GM12873 (cell line): ENCODE results near the gene NSMCE4A.

Experiments used
- TF ChIP-seq, protein P1 (sequence below): IDR thresholded peaks from 2 replicates; pipeline ENCODE4 v1.5.1; 2012; ENCODE audit warnings: low read depth, mild to moderate bottlenecking, moderate library complexity, low read length, control low read depth; ENCODE audit not compliant: insufficient read depth; ENCODE audit errors: missing control alignments

Gene NSMCE4A

DNA sequence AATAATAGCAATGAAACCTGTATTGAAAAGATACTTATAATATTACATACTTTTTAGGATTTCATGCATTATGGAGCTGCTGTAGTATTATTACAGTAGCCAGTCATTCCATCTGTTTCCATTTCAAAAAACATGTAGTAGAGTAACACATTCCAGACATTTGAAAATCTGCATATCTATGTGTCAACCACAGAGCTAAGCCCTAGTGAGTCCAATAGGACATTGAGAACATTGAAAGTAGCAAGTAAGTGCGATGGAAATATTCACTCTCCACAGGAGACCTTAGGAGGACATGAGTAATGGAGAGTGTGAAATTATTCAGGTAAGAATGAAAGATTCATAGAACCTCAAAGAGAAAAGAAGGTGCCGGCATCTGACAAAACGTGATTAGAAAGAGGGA, 15.3 kb downstream of the NSMCE4A start:
- TF ChIP-seq, protein P1, sequence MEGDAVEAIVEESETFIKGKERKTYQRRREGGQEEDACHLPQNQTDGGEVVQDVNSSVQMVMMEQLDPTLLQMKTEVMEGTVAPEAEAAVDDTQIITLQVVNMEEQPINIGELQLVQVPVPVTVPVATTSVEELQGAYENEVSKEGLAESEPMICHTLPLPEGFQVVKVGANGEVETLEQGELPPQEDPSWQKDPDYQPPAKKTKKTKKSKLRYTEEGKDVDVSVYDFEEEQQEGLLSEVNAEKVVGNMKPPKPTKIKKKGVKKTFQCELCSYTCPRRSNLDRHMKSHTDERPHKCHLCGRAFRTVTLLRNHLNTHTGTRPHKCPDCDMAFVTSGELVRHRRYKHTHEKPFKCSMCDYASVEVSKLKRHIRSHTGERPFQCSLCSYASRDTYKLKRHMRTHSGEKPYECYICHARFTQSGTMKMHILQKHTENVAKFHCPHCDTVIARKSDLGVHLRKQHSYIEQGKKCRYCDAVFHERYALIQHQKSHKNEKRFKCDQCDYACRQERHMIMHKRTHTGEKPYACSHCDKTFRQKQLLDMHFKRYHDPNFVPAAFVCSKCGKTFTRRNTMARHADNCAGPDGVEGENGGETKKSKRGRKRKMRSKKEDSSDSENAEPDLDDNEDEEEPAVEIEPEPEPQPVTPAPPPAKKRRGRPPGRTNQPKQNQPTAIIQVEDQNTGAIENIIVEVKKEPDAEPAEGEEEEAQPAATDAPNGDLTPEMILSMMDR, result no peak

- TF ChIP-seq, protein P1, result no peak
Measured at GRCh38 chr10:121956111-121957061, 18.6 kb downstream of the NSMCE4A start.

- TF ChIP-seq, protein P1, result no peak
Measured at GRCh38 chr10:121952226-121952625, 22.8 kb downstream of the NSMCE4A start.

GRCh38 chr10:121949451-121949850, 25.6 kb downstream of the NSMCE4A start:
- TF ChIP-seq, protein P1, result no peak

DNA sequence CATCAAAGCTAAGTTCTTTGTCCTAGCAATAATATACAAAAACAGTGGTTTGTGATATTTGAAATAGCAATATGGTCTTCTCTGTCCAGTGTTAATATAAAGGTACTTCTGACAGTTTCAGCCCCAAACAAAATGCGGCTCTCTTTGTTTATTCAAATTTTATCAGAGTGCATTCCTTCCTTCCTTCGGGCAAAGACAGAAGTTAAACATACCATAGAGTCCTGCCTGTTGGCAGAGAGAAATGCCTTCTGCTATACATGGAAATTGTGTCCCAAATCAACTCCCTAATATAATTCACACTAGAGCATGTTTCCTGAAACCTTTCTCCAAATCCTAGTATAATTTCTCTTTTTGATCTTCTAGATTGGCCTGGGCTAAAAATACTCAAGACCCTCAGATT, 26.0 kb downstream of the NSMCE4A start:
- TF ChIP-seq, protein P1, result no peak

- TF ChIP-seq, protein P1, result no peak
Measured at GRCh38 chr10:121947343-121948330, 27.4 kb downstream of the NSMCE4A start.

- TF ChIP-seq, protein P1, result no peak
Measured at GRCh38 chr10:121942749-121943416, 32.1 kb downstream of the NSMCE4A start.
